ENCODE results near the gene C3orf18. TPM values are rescaled to one million over a fixed set of nuclear protein-coding genes. Genes with fewer than 3 reads are reported as not detected.

The C3orf18 gene
- total and polyA plus RNA-seq, 2 experiments from 2014 or later: 2.9 to 5.6 TPM

DNA sequence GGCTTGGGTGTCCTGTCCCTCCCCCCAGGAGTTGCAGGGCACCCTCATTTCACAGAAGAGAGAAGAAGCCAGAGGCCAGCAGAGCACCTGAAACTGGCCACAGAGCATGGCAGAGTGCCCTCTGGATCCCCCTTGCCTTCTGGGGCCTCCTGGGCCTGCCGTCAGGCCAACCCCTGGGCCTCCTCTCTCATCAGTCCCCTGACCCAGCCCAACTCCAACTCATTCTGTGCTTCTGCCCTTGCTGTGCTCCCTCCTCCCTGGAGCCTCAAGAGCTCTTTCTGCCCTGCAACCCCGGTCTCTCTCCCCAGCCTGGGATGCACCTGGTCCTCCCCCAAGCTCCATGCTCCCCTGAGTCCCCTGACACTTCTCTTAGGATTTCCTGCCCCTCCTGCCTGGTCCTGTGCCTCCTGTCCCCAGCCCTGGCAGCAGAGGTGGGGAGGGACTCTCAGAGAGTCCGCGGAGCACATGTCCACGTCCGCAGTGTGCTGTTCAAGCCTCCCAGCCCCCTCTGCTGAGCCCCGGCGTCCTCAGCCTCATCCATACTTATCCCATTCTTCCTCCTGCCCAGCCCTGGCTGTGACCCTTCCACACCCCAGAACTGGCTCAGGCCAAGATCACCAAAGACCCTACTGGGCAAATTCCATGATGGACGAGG, 33.6 kb downstream of the C3orf18 start:
- Histone ChIP-seq H3K9me3 (ENCODE audit: low read depth) (no peaks in the 10 kb centered on the region), H2AFZ (no peak overlapping the region), H3K36me3 (replicated peaks; ENCODE audit: insufficient read depth, low read depth) (no peaks in the 10 kb centered on the region), H3K79me2 (no peaks in the 10 kb centered on the region), H3K27ac (no peak overlapping the region), H3K9me2 (replicated peaks; ENCODE audit: insufficient read depth) (no peaks in the 10 kb centered on the region), H4K20me1 (ENCODE audit: insufficient read depth, poor library complexity, severe bottlenecking) (no peaks in the 10 kb centered on the region), H3K4me3 (no peak overlapping the region), H3K27me3 (peaks cover 26% of the 10 kb centered on the region), H3K4me1 (ENCODE audit: insufficient read depth) (peaks cover 4% of the 10 kb centered on the region), H3K4me2 (no peak overlapping the region)
- TF ChIP-seq, protein P1, sequence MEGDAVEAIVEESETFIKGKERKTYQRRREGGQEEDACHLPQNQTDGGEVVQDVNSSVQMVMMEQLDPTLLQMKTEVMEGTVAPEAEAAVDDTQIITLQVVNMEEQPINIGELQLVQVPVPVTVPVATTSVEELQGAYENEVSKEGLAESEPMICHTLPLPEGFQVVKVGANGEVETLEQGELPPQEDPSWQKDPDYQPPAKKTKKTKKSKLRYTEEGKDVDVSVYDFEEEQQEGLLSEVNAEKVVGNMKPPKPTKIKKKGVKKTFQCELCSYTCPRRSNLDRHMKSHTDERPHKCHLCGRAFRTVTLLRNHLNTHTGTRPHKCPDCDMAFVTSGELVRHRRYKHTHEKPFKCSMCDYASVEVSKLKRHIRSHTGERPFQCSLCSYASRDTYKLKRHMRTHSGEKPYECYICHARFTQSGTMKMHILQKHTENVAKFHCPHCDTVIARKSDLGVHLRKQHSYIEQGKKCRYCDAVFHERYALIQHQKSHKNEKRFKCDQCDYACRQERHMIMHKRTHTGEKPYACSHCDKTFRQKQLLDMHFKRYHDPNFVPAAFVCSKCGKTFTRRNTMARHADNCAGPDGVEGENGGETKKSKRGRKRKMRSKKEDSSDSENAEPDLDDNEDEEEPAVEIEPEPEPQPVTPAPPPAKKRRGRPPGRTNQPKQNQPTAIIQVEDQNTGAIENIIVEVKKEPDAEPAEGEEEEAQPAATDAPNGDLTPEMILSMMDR (IDR thresholded peaks at IDR 0.05; ENCODE audit: poor library complexity): no peak
- TF ChIP-seq EZH2 (IDR thresholded peaks at IDR 0.05; ENCODE audit: borderline replicate concordance) (no peak), EZH2phosphoT487 (IDR thresholded peaks at IDR 0.05; ENCODE audit: low read depth, severe bottlenecking, unreplicated experiment) (no peak)
- no peak for DNase-seq (ENCODE audit: low spot score)
- 66% methylated on average over 9 of the region's 9 CpGs for WGBS (ENCODE audit: low lambda C conversion rate, missing lambda C conversion rate)

- Histone ChIP-seq H3K4me1 (ENCODE audit: insufficient read depth) (peaks cover 4% of the 10 kb centered on the region), H3K4me2 (no peak overlapping the region), H3K9me2 (replicated peaks; ENCODE audit: insufficient read depth) (no peaks in the 10 kb centered on the region), H3K79me2 (no peaks in the 10 kb centered on the region), H4K20me1 (ENCODE audit: insufficient read depth, poor library complexity, severe bottlenecking) (no peaks in the 10 kb centered on the region), H3K9me3 (ENCODE audit: low read depth) (no peaks in the 10 kb centered on the region), H3K36me3 (replicated peaks; ENCODE audit: insufficient read depth, low read depth) (no peaks in the 10 kb centered on the region), H3K4me3 (no peak overlapping the region), H3K27me3 (peaks cover 20% of the 10 kb centered on the region), H2AFZ (no peak overlapping the region), H3K27ac (no peak overlapping the region)
- TF ChIP-seq EZH2phosphoT487 (IDR thresholded peaks at IDR 0.05; ENCODE audit: low read depth, severe bottlenecking, unreplicated experiment): no peak
- no peak for TF ChIP-seq EZH2 (IDR thresholded peaks at IDR 0.05; ENCODE audit: borderline replicate concordance)
- TF ChIP-seq, protein P1 (IDR thresholded peaks at IDR 0.05; ENCODE audit: poor library complexity): no peak
- WGBS (ENCODE audit: low lambda C conversion rate, missing lambda C conversion rate): 71% methylated on average over 13 of the region's 13 CpGs
- no peak for DNase-seq (ENCODE audit: low spot score)
Observed at GRCh38 chr3:50533316-50533715, 34.2 kb downstream of the C3orf18 start.

GRCh38 chr3:50532062-50532705, 35.4 kb downstream of the C3orf18 start:
- no peaks in the 10 kb centered on the region for H3K36me3 ChIP-seq (replicated peaks; ENCODE audit: insufficient read depth, low read depth)
- H3K27ac ChIP-seq: no peak overlapping the region
- 90% methylated on average over 9 of the region's 9 CpGs for WGBS (ENCODE audit: low lambda C conversion rate, missing lambda C conversion rate)
- no peak overlapping the region for H2AFZ ChIP-seq
- no peaks in the 10 kb centered on the region for H3K9me2 ChIP-seq (replicated peaks; ENCODE audit: insufficient read depth)
- no peaks in the 10 kb centered on the region for H3K9me3 ChIP-seq (ENCODE audit: low read depth)
- TF ChIP-seq, protein P1 (IDR thresholded peaks at IDR 0.05; ENCODE audit: poor library complexity): no peak
- TF ChIP-seq EZH2 (IDR thresholded peaks at IDR 0.05; ENCODE audit: borderline replicate concordance): no peak
- TF ChIP-seq EZH2phosphoT487 (IDR thresholded peaks at IDR 0.05; ENCODE audit: low read depth, severe bottlenecking, unreplicated experiment): no peak
- H3K79me2 ChIP-seq: no peaks in the 10 kb centered on the region
- no peak overlapping the region for H3K4me2 ChIP-seq
- peaks cover 4% of the 10 kb centered on the region for H3K4me1 ChIP-seq (ENCODE audit: insufficient read depth)
- H3K4me3 ChIP-seq: no peak overlapping the region
- H3K27me3 ChIP-seq: peaks cover 20% of the 10 kb centered on the region
- no peaks in the 10 kb centered on the region for H4K20me1 ChIP-seq (ENCODE audit: insufficient read depth, poor library complexity, severe bottlenecking)
- DNase-seq (ENCODE audit: low spot score): no peak
